HG03571 (cell line): ENCODE results near the gene CMTM4.
"Not testable (repeated sequence)": the region's sequence is repeated elsewhere in the genome, so short reads cannot be mapped to it uniquely, and the experiment has no call there.

Source experiments
- ATAC-seq: cut with Tn5 transposase; IDR thresholded peaks from one replicate; pipeline ENCODE4 v1.9.1; 2021; ENCODE audit not compliant: unreplicated experiment

Gene CMTM4

GRCh38 chr16:66617728-66618127 lies 78.8 kb downstream of the CMTM4 start:
- ATAC-seq = no peak

- no peak for ATAC-seq
Measured at GRCh38 chr16:66617010-66617434, 79.5 kb downstream of the CMTM4 start.

- ATAC-seq = no peak
Measured at GRCh38 chr16:66616592-66616991, 80.0 kb downstream of the CMTM4 start.

- ATAC-seq = no peak
Measured at GRCh38 chr16:66616169-66616568, 80.4 kb downstream of the CMTM4 start.

GRCh38 chr16:66614161-66614802 lies 82.3 kb downstream of the CMTM4 start:
- no peak for ATAC-seq

- no peak for ATAC-seq
Measured at GRCh38 chr16:66612422-66612821, 84.1 kb downstream of the CMTM4 start.

- not testable (repeated sequence) for ATAC-seq
Measured at GRCh38 chr16:66611911-66612310, 84.6 kb downstream of the CMTM4 start.

- ATAC-seq = no peak
Measured at GRCh38 chr16:66610111-66610820, 86.3 kb downstream of the CMTM4 start.

GRCh38 chr16:66609139-66609510 lies 87.4 kb downstream of the CMTM4 start:
- no peak for ATAC-seq

GRCh38 chr16:66608241-66609138 lies 88.1 kb downstream of the CMTM4 start:
- ATAC-seq = no peak

GRCh38 chr16:66605979-66606751 lies 90.4 kb downstream of the CMTM4 start:
- peak; percentile 49 for ATAC-seq

- peak; percentile 2 for ATAC-seq
Measured at GRCh38 chr16:66605177-66605978, 91.2 kb downstream of the CMTM4 start.

GRCh38 chr16:66604376-66605176 lies 92.0 kb downstream of the CMTM4 start, which contains the start of gene CMTM3:
Gene CMTM3 (plus strand): TSS chr16:66604704. CDS start chr16:66604806, 102 bp downstream.
- ATAC-seq = peak; percentile 42

GRCh38 chr16:66603537-66604375 lies 92.8 kb downstream of the CMTM4 start:
- ATAC-seq = no peak

- no peak for ATAC-seq
Measured at GRCh38 chr16:66601471-66601870, 95.1 kb downstream of the CMTM4 start.

- no peak for ATAC-seq
Measured at GRCh38 chr16:66600477-66600876, 96.1 kb downstream of the CMTM4 start.

GRCh38 chr16:66599726-66600125 lies 96.8 kb downstream of the CMTM4 start:
- ATAC-seq = no peak

GRCh38 chr16:66598111-66598510 lies 98.4 kb downstream of the CMTM4 start:
- ATAC-seq = no peak
